WTC11 (cell line): ENCODE data around the gene INTS15. TPM values are rescaled to one million over a fixed set of nuclear protein-coding genes. Genes with fewer than 3 reads are reported as not detected.

Source experiments
- AR ChIP-seq: fragments of 250-450 bp; sonication (Bioruptor Pico); IDR thresholded peaks from 2 replicates; pipeline ENCODE4 v1.9.0; 2021; ENCODE audit warnings: mild to moderate bottlenecking
- CDX4 ChIP-seq: fragments of 250-450 bp; sonication (Bioruptor Pico); IDR thresholded peaks from 2 replicates; pipeline ENCODE4 v1.9.0; 2021; ENCODE audit warnings: moderate library complexity, mild to moderate bottlenecking, inconsistent platforms, borderline replicate concordance
- CREB1 ChIP-seq: sonication (generic); formaldehyde crosslinking; IDR thresholded peaks from 2 replicates; pipeline ENCODE4 v1.8.0; 2023; ENCODE audit warnings: mild to moderate bottlenecking, missing genetic modification reagents
- E2F5 ChIP-seq: sonication (generic); formaldehyde crosslinking; IDR thresholded peaks from 2 replicates; pipeline ENCODE4 v1.8.1; 2022; ENCODE audit warnings: mild to moderate bottlenecking, moderate library complexity, missing genetic modification reagents
- ETV6 ChIP-seq: sonication (generic); formaldehyde crosslinking; IDR thresholded peaks from 2 replicates; pipeline ENCODE4 v1.8.1; 2022; ENCODE audit warnings: mild to moderate bottlenecking, missing genetic modification reagents
- FOXP4 ChIP-seq: sonication (generic); formaldehyde crosslinking; IDR thresholded peaks from 2 replicates; pipeline ENCODE4 v1.8.0; 2022; ENCODE audit warnings: mild to moderate bottlenecking, missing genetic modification reagents
- GABPB1 ChIP-seq: sonication (generic); formaldehyde crosslinking; IDR thresholded peaks from 2 replicates; pipeline ENCODE4 v1.8.1; 2023; ENCODE audit warnings: mild to moderate bottlenecking, missing genetic modification reagents
- HMGXB4 ChIP-seq: sonication (generic); formaldehyde crosslinking; IDR thresholded peaks from 2 replicates; pipeline ENCODE4 v1.8.1; 2023; ENCODE audit warnings: mild to moderate bottlenecking, moderate library complexity, missing genetic modification reagents
- IRF1 ChIP-seq: sonication (generic); formaldehyde crosslinking; IDR thresholded peaks from 2 replicates; pipeline ENCODE4 v1.8.0; 2023; ENCODE audit warnings: missing genetic modification reagents
- KAT7 ChIP-seq: sonication (generic); formaldehyde crosslinking; IDR thresholded peaks from 2 replicates; pipeline ENCODE4 v1.8.1; 2023; ENCODE audit warnings: missing genetic modification reagents, mild to moderate bottlenecking, borderline replicate concordance
- MLX ChIP-seq: sonication (generic); formaldehyde crosslinking; IDR thresholded peaks from 2 replicates; pipeline ENCODE4 v1.8.1; 2023; ENCODE audit warnings: mild to moderate bottlenecking, missing genetic modification reagents, moderate library complexity
- NFYB ChIP-seq: sonication (generic); formaldehyde crosslinking; conservative IDR thresholded peaks from 2 replicates; pipeline ENCODE4 v1.8.0; 2022; ENCODE audit warnings: low read depth, missing genetic modification reagents
- NR3C1 ChIP-seq: sonication (generic); formaldehyde crosslinking; conservative IDR thresholded peaks from 2 replicates; pipeline ENCODE4 v1.8.1; 2023; ENCODE audit warnings: low read depth, mild to moderate bottlenecking, missing genetic modification reagents
- RORB ChIP-seq: fragments of 250-450 bp; sonication (Bioruptor Pico); IDR thresholded peaks from 2 replicates; pipeline ENCODE4 v1.9.0; 2021; ENCODE audit warnings: mild to moderate bottlenecking
- SMAD4 ChIP-seq: sonication (generic); formaldehyde crosslinking; IDR thresholded peaks from 2 replicates; pipeline ENCODE4 v1.8.0; 2022; ENCODE audit warnings: mild to moderate bottlenecking, missing genetic modification reagents
- SOX15 ChIP-seq: fragments of 250-450 bp; sonication (Bioruptor Pico); IDR thresholded peaks from 2 replicates; pipeline ENCODE4 v1.9.0; 2021; ENCODE audit warnings: mild to moderate bottlenecking
- TEAD1 ChIP-seq: sonication (generic); formaldehyde crosslinking; IDR thresholded peaks from 2 replicates; pipeline ENCODE4 v1.8.0; 2022; ENCODE audit warnings: mild to moderate bottlenecking, missing genetic modification reagents
- USF2 ChIP-seq: sonication (generic); formaldehyde crosslinking; IDR thresholded peaks from 2 replicates; pipeline ENCODE4 v1.8.1; 2023; ENCODE audit warnings: mild to moderate bottlenecking, missing genetic modification reagents, moderate library complexity
- ZBTB21 ChIP-seq: sonication (generic); formaldehyde crosslinking; IDR thresholded peaks from 2 replicates; pipeline ENCODE4 v1.8.1; 2023; ENCODE audit warnings: mild to moderate bottlenecking, missing genetic modification reagents, borderline replicate concordance
- ZNF281 ChIP-seq: sonication (generic); formaldehyde crosslinking; IDR thresholded peaks from 2 replicates; pipeline ENCODE4 v1.8.0; 2023; ENCODE audit warnings: mild to moderate bottlenecking, missing genetic modification reagents
- ZNF512 ChIP-seq: sonication (generic); formaldehyde crosslinking; IDR thresholded peaks from 2 replicates; pipeline ENCODE4 v1.8.1; 2022; ENCODE audit warnings: missing genetic modification reagents, borderline replicate concordance
- ZNF671 ChIP-seq: fragments of 250-450 bp; sonication (Bioruptor Pico); IDR thresholded peaks from 2 replicates; pipeline ENCODE4 v1.8.0; 2021; ENCODE audit warnings: mild to moderate bottlenecking
- total RNA-seq: library from RNA; stranded (reverse); gene quantifications from 3 replicates; pipeline ENCODE4 v1.2.3, GENCODE V29; 2021

The INTS15 gene
- total RNA-seq, 1 experiment from 2014 or later, result 28.2 TPM

GRCh38 chr7:6577369-6578113 lies 12.3 kb upstream of the INTS15 start, which contains the start of gene ZDHHC4 (continued):
- TF ChIP-seq ZNF281 (CRISPR knock-in tag) (no peak; the same call in 1 of the 2 replicates), NFYB (CRISPR knock-in tag) (no peak), TEAD1 (CRISPR knock-in tag) (0 out of 2 replicates have a peak, but pooled peaks have one; percentile 40), HMGXB4 (CRISPR knock-in tag) (peak; percentile 45; the same call in 1 of the 2 replicates), CREB1 (CRISPR knock-in tag) (0 out of 2 replicates have a peak, but pooled peaks have one; percentile 48), USF2 (CRISPR knock-in tag) (peak; percentile 68), KAT7 (no peak), GABPB1 (CRISPR knock-in tag) (peak; percentile 78), ETV6 (CRISPR knock-in tag) (peak; percentile 32; the same call in 1 of the 2 replicates), SMAD4 (CRISPR knock-in tag) (no peak), ZNF512 (CRISPR knock-in tag) (no peak), RORB (no peak), MLX (CRISPR knock-in tag) (no peak), AR (no peak), IRF1 (CRISPR knock-in tag) (0 out of 2 replicates have a peak, but pooled peaks have one; percentile 63), NR3C1 (CRISPR knock-in tag) (no peak), CDX4 (CRISPR knock-in tag) (no peak), ZBTB21 (CRISPR knock-in tag) (peak; percentile 95), SOX15 (CRISPR knock-in tag) (no peak), ZNF671 (no peak), FOXP4 (CRISPR knock-in tag) (peak; percentile 49; the same call in 1 of the 2 replicates), E2F5 (peak; percentile 56; the same call in 1 of the 2 replicates)
